GM19025 (cell line): Measurements from ENCODE around the gene WIPF3.
"Not testable (repeated sequence)": the region's sequence is repeated elsewhere in the genome, so short reads cannot be mapped to it uniquely, and the experiment has no call there.

Source experiments
- ATAC-seq: cut with Tn5 transposase; IDR thresholded peaks from one replicate; pipeline ENCODE4 v1.9.1; 2021; ENCODE audit warnings: mild to moderate bottlenecking, low read depth, moderate library complexity; ENCODE audit not compliant: unreplicated experiment

Gene WIPF3

GRCh38 chr7:29946428-29947186 lies 140.3 kb downstream of the WIPF3 start:
- no peak for ATAC-seq

GRCh38 chr7:29948587-29948986 lies 142.3 kb downstream of the WIPF3 start:
- no peak for ATAC-seq

GRCh38 chr7:29950480-29950879 lies 144.2 kb downstream of the WIPF3 start:
- ATAC-seq = no peak

- no peak for ATAC-seq
Measured at GRCh38 chr7:29951206-29951605, 144.9 kb downstream of the WIPF3 start.

DNA sequence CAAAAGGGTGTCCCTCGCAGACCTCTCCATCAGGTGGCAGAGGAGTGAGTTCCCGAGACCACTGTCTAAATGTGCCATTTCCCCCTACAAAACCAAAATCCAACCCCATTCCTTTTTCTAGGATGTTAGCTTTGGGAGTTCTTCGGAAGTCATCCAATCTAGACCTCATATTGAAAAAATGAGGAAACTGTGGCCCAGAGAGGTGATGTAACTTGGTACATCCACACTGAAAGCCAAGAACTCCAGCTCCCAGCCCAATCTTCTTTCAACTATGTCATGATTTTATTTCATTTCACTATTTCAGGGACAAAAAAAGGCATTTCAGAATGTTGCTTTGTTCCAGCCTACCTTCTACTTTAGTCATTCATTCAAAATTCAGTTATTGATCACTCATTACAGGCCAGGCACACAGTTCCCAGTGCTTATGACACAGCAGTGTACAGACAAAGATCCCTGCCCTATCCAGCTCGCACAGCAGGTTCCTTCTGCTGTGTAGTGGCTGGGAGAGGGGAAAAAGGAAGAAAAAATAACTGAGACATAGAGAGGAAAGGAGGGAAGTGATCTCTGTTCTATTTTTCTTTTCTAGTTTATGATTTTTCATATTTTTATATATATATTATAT lies 147.5 kb downstream of the WIPF3 start:
- no peak for ATAC-seq

DNA sequence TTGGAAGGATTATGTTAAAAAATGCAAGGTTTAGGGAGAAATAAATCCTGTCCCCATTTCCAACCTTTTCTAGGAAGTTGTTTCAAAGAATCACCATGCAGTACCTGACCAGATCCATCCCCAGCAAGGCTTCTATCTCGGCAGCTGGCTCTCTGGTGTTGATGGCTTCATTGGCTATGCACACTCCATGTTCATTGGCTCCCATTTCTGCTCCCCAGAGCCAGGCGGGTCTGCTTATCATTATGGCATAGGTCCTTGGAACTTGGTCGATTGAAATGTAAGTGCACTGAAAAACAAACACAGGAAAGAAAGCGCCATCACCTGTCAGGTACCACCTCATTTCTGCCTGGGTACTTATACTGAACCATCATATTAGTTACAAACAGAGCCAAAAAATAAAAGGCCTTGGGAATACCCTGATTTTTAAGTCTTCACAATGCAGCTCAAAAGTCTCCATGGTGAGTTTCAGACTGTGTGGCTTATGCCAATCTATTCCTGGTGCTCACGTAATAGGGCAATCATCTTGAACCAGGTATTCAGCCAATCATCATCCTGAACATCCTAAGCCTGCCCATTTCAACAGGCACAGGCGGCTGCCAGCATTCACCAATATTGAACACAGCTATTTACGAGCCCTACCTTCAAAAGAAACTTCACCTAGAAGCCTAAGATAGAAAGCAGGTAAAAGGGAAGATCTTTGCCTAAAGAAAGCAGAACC lies 148.9 kb downstream of the WIPF3 start:
- ATAC-seq = no peak

DNA sequence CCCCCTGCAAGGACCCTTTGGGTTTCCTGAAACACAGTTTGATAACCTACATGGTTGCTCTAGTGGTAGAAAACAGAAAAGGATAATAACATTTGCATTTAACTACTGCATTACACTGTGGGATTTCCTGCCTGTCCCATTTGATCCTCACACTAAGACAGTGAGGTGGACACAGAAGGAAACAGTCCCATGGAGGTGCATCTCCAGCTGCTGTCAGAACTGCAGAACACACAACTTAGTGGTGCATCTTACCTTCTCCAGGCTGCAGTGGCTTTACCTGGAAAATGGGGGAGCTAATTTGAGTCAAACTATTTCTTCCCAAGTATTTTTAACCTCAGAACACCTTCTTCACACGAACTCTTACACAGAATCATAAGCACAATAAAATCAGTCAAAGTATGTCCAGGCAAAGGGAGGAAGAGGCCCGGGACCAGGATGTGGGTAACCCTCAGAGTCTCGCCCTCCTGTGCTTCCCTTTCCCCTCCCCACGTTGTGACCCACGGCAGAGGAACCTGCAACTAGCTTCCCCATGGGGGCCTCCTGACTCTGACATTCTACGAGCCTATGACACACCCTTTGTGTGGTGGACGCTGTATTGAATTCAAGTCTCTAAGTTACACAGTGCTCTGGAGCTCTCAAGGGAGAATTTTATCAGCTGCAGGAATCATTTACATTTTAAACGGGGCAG lies 149.6 kb downstream of the WIPF3 start:
- peak; percentile 66 for ATAC-seq

- no peak for ATAC-seq
Measured at GRCh38 chr7:29956487-29956836, 150.2 kb downstream of the WIPF3 start.

DNA sequence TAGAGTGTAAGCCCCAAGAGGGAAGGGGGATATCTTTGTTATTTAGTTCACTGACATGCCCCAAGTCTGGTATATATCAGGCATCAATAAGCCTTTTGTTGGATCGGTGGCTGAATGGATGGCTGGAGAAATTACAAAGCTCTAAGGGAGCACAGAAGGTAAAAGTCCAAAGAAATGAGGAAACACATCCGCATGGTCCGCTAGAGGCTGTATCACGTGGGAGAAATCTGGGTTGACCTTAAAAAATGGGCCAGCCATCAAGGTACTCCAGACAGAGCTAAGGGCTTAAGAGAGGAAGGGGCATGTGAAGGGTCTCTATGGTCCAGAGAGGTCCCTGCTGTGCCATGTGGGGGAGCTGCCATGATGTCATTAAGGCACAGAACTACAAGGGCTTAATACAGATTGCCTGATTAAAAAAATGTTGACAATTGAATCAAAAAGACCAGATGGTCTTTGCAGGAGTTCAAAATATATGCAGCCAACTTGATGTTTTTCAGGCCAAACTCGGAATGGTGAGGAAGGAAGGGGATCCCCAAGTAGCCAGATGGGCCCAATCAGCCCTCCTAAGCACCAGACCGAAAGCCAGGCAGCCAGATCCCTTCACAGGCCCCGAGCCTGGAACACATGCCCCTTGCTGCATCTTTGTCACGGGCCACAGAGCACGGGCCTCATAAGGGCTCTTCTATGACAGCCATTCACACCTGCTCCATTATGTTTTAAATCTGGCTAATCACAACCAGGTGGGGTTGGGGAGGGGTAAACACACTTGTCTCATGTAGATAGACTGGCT lies 151.4 kb downstream of the WIPF3 start:
- no peak for ATAC-seq

DNA sequence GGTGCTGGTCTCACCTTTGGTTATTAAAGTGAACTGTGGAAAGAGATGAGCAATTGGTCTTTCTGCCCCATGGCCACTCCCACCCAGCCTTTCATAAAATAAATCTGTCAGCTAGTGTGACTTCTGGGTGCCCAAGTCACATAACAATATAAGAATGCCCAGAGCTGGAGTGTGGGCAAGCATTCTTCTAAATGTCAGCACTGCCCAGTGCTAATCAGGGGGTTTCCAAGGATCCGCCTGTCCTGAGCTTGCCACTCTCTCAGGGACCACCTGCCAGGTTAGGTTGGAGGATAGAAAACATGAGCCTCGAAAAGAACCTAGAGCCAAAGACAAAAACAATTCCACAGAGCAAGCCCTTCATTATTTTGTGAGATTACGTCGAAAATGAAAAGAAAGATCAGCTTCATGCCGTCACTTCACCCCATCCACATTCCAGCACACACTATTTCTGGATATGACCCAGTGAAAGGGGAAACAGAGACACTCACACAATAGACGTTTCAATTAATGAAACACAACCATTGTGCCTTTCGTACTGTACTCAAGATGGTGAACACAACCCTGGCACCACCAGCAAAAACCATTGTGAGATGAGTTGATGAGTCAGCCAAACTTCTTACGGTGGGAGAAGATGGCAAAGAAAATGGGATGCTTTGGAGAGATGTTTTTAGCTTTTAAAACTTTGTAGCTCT lies 152.5 kb downstream of the WIPF3 start:
- ATAC-seq = no peak

DNA sequence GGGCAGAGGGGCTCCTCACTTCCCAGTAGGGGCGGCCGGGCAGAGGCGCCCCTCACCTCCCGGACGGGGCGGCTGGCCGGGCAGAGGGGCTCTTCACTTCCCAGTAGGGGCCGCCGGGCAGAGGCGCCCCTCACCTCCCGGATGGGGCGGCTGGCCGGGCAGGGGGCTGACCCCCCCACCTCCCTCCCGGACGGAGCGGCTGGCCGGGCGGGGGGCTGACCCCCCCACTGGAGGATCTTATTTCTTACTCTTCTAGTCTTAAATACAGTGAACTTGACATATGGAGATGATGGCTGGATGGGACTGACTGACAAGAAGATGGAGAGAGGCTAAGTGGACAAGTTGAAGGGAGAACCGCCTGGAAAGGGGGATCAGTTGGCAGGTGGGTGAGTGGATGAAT lies 155.3 kb downstream of the WIPF3 start:
- not testable (repeated sequence) for ATAC-seq

DNA sequence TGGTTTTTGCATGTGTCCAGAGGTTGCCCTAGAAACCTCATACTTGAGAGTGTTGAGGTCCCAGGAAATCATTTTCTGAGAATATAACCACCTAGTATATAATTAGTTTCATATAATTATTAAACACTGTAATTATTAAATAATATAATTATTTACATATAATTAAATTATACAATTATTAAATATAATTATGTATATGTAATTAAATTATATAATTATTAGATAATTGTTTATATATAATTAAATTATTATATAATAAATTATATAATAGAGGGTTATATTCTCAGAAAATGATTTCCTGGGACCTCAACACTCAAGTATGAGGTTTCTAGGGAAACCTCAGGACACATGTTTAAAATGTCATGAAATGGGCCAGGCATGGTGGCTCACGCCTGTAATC lies 155.7 kb downstream of the WIPF3 start:
- no peak for ATAC-seq

- ATAC-seq = no peak
Measured at GRCh38 chr7:29965030-29965429, 158.7 kb downstream of the WIPF3 start.
